ENCODE results near the gene LCNL1. TPM values are rescaled to one million over a fixed set of nuclear protein-coding genes. Genes with fewer than 3 reads are reported as not detected.

Gene LCNL1
- 1 to 10 TPM in 3 of 5 donors, under 1 TPM in 2; 0.29 to 2.2 (median 1.3) TPM for total RNA-seq
- total RNA-seq (2013): 0.76 TPM
- total RNA-seq: 0 to 0.78 (median 0.12) reads per million in 29 experiments

DNA sequence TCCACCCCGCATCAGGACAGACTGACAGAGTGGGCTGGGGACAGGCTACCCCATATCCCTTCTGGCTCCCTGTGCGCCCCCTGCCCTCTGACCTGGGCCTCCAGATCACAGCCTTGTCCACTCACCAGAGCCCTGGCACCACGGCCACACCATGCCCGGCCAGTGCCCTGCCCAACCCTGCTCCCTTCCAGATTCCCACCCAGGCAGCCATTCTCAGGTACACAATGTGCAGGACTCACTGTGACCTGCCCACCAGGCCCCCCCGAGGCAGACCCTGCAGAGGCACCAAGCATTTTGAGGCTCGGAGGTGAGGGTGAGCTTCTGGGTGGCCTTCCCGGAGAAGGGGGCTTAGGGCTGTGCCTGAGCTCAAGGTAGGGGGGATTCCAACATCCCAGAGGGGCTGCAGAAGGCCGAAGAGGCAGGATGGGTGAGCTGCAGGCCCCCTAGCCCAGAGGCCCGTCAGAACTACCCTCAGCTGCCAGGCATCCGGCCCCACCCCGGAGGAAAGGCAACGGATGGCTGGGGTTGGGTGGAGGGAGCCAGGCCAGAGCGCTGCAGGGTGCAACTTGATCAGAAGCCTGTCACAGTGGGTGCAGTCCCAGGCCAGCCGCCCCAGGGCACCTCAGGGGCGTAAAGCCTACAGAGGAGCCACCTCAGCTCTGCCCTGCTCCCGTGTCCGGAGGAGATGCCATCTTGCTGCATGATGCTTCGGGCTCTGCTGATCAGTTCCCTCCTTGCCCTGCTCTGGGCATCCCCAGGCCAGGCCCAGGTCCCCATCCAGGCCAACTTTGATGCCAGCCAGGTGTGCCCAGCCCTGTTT lies at the start of gene LCNL1:
TSS of gene LCNL1 (plus strand) at position 762 of the 820 bp plus-strand sequence. CDS start 594 bp downstream, outside the sequence.
- no peak for ATAC-seq (replicated peaks in 1 of 4)
- Histone ChIP-seq H3K36me3 (ENCODE audit: control insufficient read depth in 2 of 2, extremely low read depth in 1 of 2, insufficient read depth in 1 of 2, low read length in 1 of 2) (no peaks in the 10 kb centered on the region), H3K4me3 (ENCODE audit: control insufficient read depth in 1 of 2, extremely low read depth in 1 of 2, low read length in 1 of 2) (no peak within 1 kb of the TSS), H3K4me1 (ENCODE audit: control insufficient read depth in 1 of 2, extremely low read depth in 1 of 2, insufficient read depth in 2 of 2, low read length in 2 of 2) (peaks cover 0 to 37% of the 10 kb centered on the region in 2 experiments), H3K27me3 (replicated peaks in 1 of 2; ENCODE audit: control insufficient read depth in 2 of 2, extremely low read depth in 1 of 2, insufficient read depth in 2 of 2, low read length in 1 of 2) (peaks cover 0 to 52% of the 10 kb centered on the region in 2 experiments), H3K27ac (ENCODE audit: low read length) (no peak within 1 kb of the TSS), H3K9me3 (no peaks in the 10 kb centered on the region)
- H3K4me3 Mint-ChIP-seq: peak within 1 kb of the TSS in 1 of 3 donors; percentile 6
- H3K36me3 Mint-ChIP-seq: no peaks in the 10 kb centered on the region
- DNase-seq: no peak
- H3K4me1 Mint-ChIP-seq: peaks cover 0 to 8% (median 6%) of the 10 kb centered on the region in 3 donors
- peak within 1 kb of the TSS in 1 of 2 donors; percentile 2 for H3K27ac Mint-ChIP-seq
- peaks cover 11 to 24% of the 10 kb centered on the region in 2 donors for H3K27me3 Mint-ChIP-seq
- ChIA-PET CTCF (no interaction called here), POLR2A (no interaction called here)
- no peaks in the 10 kb centered on the region for H3K9me3 Mint-ChIP-seq
- WGBS (ENCODE audit: insufficient coverage): 86% methylated on average over 18 of the region's 18 CpGs

DNA sequence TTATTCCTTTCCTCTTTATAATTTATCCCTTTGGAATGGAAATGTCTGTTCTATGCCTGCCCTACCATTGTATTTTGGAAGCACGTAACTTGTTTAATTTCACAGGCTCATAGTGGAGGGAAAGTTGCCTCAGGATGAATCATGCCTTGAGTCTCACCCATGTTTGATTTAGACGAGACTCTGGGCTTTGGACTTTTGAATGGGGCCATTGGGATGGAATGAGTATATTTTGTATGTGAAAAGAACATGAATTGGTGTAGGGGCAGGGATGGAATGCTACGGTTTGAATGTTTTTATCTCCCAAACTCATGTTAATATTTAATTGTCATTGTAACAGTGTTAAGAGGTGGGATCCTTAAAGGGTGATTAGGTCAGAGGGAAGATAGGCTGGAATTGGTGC lies 48.5 kb upstream of the LCNL1 start:
- peaks cover 0 to 3% of the 10 kb centered on the region in 2 donors for H3K36me3 ChIP-seq (ENCODE audit: control insufficient read depth in 2 of 2, extremely low read depth in 1 of 2, insufficient read depth in 1 of 2, low read length in 1 of 2)
- Mint-ChIP-seq H3K4me1 (peaks cover 0 to 12% (median 7%) of the 10 kb centered on the region in 3 donors), H3K27ac (no peak overlapping the region), H3K36me3 (peaks cover 7% of the 10 kb centered on the region), H3K4me3 (no peak overlapping the region), H3K9me3 (no peaks in the 10 kb centered on the region), H3K27me3 (no peaks in the 10 kb centered on the region)
- no peaks in the 10 kb centered on the region for H3K9me3 ChIP-seq
- WGBS (ENCODE audit: insufficient coverage): 86% methylated on average over 1 of the region's 3 CpGs
- H3K4me1 ChIP-seq (ENCODE audit: control insufficient read depth in 1 of 2, extremely low read depth in 1 of 2, insufficient read depth in 2 of 2, low read length in 2 of 2): no peaks in the 10 kb centered on the region
- ChIA-PET POLR2A (no interaction called here), CTCF (no interaction called here)
- H3K27ac ChIP-seq (ENCODE audit: low read length): no peak overlapping the region
- no peak for ATAC-seq (replicated peaks in 1 of 4)
- DNase-seq: no peak
- H3K27me3 ChIP-seq (replicated peaks in 1 of 2; ENCODE audit: control insufficient read depth in 2 of 2, extremely low read depth in 1 of 2, insufficient read depth in 2 of 2, low read length in 1 of 2): no peaks in the 10 kb centered on the region
- no peak overlapping the region for H3K4me3 ChIP-seq (ENCODE audit: control insufficient read depth in 1 of 2, extremely low read depth in 1 of 2, low read length in 1 of 2)

DNA sequence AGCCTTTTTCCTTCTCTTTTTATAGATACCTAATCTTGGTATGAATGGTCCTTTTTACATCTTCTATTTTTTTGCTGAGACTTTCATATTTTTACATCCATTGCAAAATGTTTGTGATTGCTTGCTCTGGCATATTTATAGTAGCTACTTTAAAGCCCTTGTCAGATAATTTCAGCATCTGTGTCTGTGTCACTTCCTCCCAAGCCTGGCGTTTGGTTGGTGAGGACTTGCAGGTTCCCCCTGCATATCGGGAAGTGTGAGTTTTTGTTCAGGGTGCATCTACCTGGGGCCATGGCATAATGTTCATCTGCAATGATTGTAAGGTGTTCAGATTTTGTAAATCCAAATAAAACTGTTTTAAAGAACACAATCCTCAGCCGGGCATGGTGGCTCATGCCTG lies 47.1 kb upstream of the LCNL1 start:
- no peak overlapping the region for H3K27ac Mint-ChIP-seq
- ChIA-PET CTCF (no interaction called here), POLR2A (no interaction called here)
- no peak overlapping the region for H3K27ac ChIP-seq (ENCODE audit: low read length)
- no peaks in the 10 kb centered on the region for H3K4me1 ChIP-seq (ENCODE audit: control insufficient read depth in 1 of 2, extremely low read depth in 1 of 2, insufficient read depth in 2 of 2, low read length in 2 of 2)
- no peaks in the 10 kb centered on the region for H3K9me3 Mint-ChIP-seq
- H3K27me3 Mint-ChIP-seq: no peaks in the 10 kb centered on the region
- ATAC-seq (replicated peaks in 1 of 4) (no peak), DNase-seq (no peak)
- H3K4me3 Mint-ChIP-seq: no peak overlapping the region
- H3K4me1 Mint-ChIP-seq: peaks cover 0 to 12% (median 7%) of the 10 kb centered on the region in 3 donors
- H3K9me3 ChIP-seq: no peaks in the 10 kb centered on the region
- peaks cover 10 to 11% of the 10 kb centered on the region in 2 donors for H3K36me3 ChIP-seq (ENCODE audit: control insufficient read depth in 2 of 2, extremely low read depth in 1 of 2, insufficient read depth in 1 of 2, low read length in 1 of 2)
- WGBS (ENCODE audit: insufficient coverage): 100% methylated on average over 1 of the region's 3 CpGs
- H3K4me3 ChIP-seq (ENCODE audit: control insufficient read depth in 1 of 2, extremely low read depth in 1 of 2, low read length in 1 of 2): no peak overlapping the region
- H3K27me3 ChIP-seq (replicated peaks in 1 of 2; ENCODE audit: control insufficient read depth in 2 of 2, extremely low read depth in 1 of 2, insufficient read depth in 2 of 2, low read length in 1 of 2): no peaks in the 10 kb centered on the region
- peaks cover 14% of the 10 kb centered on the region for H3K36me3 Mint-ChIP-seq

DNA sequence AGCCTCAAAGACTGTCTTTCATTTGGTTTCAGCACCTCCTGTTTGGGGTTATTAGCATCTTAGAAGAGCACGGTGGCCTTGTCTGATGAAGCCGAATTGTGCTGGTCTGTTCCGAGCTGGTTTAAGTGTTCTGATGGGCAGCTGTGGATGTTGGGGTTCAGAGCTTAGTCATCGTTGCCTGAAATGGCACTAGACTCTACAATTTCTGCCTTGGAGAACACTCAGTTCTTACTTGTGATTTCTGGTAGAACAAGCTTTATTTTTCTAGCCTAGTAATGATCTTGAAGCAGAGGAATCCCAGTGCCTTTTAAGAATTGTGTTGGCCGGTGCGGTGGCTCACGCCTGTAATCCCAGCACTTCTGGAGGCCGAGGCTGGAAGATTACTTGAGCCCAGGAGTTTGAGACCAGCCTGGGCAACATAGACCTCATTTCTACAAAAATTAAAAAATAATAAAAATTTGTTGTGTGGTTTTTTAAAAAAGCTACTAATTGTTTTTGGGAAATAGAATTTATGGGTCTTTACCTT lies 46.1 kb upstream of the LCNL1 start:
- Mint-ChIP-seq H3K27me3 (no peaks in the 10 kb centered on the region), H3K27ac (no peak overlapping the region), H3K9me3 (no peaks in the 10 kb centered on the region), H3K36me3 (peaks cover 19% of the 10 kb centered on the region), H3K4me1 (peaks cover 0 to 12% (median 7%) of the 10 kb centered on the region in 3 donors), H3K4me3 (no peak overlapping the region)
- CTCF ChIA-PET: no interaction called here
- peaks cover 0 to 5% of the 10 kb centered on the region in 2 experiments for H3K4me1 ChIP-seq (ENCODE audit: control insufficient read depth in 1 of 2, extremely low read depth in 1 of 2, insufficient read depth in 2 of 2, low read length in 2 of 2)
- no peak for DNase-seq
- ATAC-seq (replicated peaks in 1 of 4): no peak
- no peak overlapping the region for H3K27ac ChIP-seq (ENCODE audit: low read length)
- H3K27me3 ChIP-seq (replicated peaks in 1 of 2; ENCODE audit: control insufficient read depth in 2 of 2, extremely low read depth in 1 of 2, insufficient read depth in 2 of 2, low read length in 1 of 2): no peaks in the 10 kb centered on the region
- H3K36me3 ChIP-seq (ENCODE audit: control insufficient read depth in 2 of 2, extremely low read depth in 1 of 2, insufficient read depth in 1 of 2, low read length in 1 of 2): peaks cover 20% of the 10 kb centered on the region in 2 donors
- H3K4me3 ChIP-seq (ENCODE audit: control insufficient read depth in 1 of 2, extremely low read depth in 1 of 2, low read length in 1 of 2): no peak overlapping the region
- WGBS (ENCODE audit: insufficient coverage): 71% methylated on average over 1 of the region's 8 CpGs
- no peaks in the 10 kb centered on the region for H3K9me3 ChIP-seq
- POLR2A ChIA-PET: no interaction called here

DNA sequence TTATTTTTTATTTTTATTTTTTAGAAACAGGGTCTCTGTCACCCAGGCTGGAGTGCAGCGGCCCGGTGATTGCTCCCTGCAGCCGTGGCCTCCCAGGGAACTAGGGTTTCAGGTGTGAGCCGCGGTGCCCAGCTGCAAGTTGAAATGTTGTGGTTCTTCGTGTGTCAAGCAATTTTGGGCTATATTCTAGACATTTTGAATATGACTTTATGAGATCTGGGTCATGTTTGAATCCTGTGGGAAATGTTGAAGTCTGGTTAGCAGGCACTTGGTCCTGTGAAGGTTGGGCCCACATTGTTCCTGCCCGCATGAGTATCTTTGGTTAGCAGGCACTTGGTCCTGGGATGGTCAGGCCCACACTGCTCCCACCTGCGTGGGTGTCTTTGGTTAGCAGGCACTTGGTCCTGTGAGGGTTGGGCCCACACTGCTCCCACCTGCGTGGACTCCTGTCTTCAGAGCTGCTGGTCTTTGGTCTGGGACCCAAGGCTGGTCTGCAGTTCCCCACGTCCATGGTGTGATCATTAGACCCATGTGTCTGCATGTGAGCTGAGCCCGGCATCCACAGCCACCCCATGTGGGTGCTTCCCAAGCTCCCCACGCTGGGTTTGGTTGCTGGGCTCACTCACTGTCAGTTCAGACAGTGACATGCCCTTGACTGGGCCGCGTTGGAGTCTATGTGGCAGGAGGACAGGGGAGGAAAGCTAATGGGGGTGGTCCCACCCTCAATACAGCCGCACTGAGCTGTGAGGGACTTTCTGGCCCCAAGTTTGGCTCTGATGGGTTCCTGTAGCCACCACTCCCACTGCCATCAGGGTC lies 45.4 kb upstream of the LCNL1 start:
- Histone ChIP-seq H3K27ac (ENCODE audit: low read length) (no peak overlapping the region), H3K27me3 (replicated peaks in 1 of 2; ENCODE audit: control insufficient read depth in 2 of 2, extremely low read depth in 1 of 2, insufficient read depth in 2 of 2, low read length in 1 of 2) (no peaks in the 10 kb centered on the region), H3K4me1 (ENCODE audit: control insufficient read depth in 1 of 2, extremely low read depth in 1 of 2, insufficient read depth in 2 of 2, low read length in 2 of 2) (peaks cover 0 to 7% of the 10 kb centered on the region in 2 experiments), H3K4me3 (ENCODE audit: control insufficient read depth in 1 of 2, extremely low read depth in 1 of 2, low read length in 1 of 2) (no peak overlapping the region), H3K9me3 (no peaks in the 10 kb centered on the region), H3K36me3 (ENCODE audit: control insufficient read depth in 2 of 2, extremely low read depth in 1 of 2, insufficient read depth in 1 of 2, low read length in 1 of 2) (peaks cover 25 to 27% of the 10 kb centered on the region in 2 donors)
- Mint-ChIP-seq H3K4me1 (peaks cover 0 to 11% (median 7%) of the 10 kb centered on the region in 3 donors), H3K27me3 (no peaks in the 10 kb centered on the region), H3K4me3 (no peak overlapping the region), H3K27ac (no peak overlapping the region), H3K9me3 (no peaks in the 10 kb centered on the region), H3K36me3 (peaks cover 23% of the 10 kb centered on the region)
- CTCF ChIA-PET: no interaction called here
- WGBS (ENCODE audit: insufficient coverage): 84% methylated on average over 11 of the region's 15 CpGs
- POLR2A ChIA-PET: interaction anchor here in 1 of 2 donors (0.6 kb wide), 1 partner anchor 174 kb away, joined by 8 read pairs; no protein-coding TSS in a partner anchor
- ATAC-seq (replicated peaks in 1 of 4) (no peak), DNase-seq (no peak)

DNA sequence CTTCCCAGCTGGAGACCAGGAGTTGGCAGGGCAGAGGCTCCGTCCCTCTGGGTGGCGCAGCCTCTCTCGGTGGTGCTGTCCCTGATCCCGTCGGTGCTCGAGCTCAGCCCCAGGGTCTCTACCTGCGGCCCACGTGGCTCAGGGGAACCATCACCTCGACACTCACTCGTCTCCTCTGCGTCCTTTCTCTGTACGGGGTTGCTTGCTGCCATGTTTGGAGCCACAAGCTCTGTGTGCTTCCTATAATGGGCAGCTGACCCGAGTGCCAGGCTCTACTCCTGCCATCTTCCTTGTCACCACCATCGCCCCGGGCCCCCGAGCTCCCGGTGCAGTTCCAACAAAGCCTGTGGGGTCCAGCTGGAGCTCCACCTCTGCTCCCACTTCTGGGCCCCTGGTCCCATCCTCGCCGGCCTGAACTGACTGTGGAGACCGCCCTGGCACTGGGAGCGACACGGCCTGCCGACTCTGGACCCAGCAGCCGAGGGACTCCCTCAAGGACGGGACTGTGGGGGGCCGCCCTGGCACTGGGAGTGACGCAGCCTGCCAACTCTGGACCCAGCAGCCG lies 43.3 kb upstream of the LCNL1 start:
- H3K4me3 Mint-ChIP-seq: no peak overlapping the region
- peak overlapping the region in 1 of 2 donors; percentile 39 for H3K27ac Mint-ChIP-seq
- H3K36me3 ChIP-seq (ENCODE audit: control insufficient read depth in 2 of 2, extremely low read depth in 1 of 2, insufficient read depth in 1 of 2, low read length in 1 of 2): peaks cover 25 to 33% of the 10 kb centered on the region in 2 donors
- 95% methylated on average over 28 of the region's 28 CpGs for whole genome bisulfite sequencing (ENCODE audit: insufficient coverage)
- no peaks in the 10 kb centered on the region for H3K9me3 Mint-ChIP-seq
- H3K4me1 Mint-ChIP-seq: peaks cover 0 to 17% (median 4%) of the 10 kb centered on the region in 3 donors
- no peaks in the 10 kb centered on the region for H3K27me3 Mint-ChIP-seq
- no peaks in the 10 kb centered on the region for H3K9me3 ChIP-seq
- ATAC-seq (replicated peaks in 1 of 4) (no peak), DNase-seq (no peak)
- ChIA-PET CTCF (interaction anchor here in 1 of 2 donors (0.6 kb wide), 1 partner anchor 873 kb away, joined by 6 read pairs; no protein-coding TSS in a partner anchor), POLR2A (no interaction called here)
- peaks cover 23% of the 10 kb centered on the region for H3K36me3 Mint-ChIP-seq
- H3K4me1 ChIP-seq (ENCODE audit: control insufficient read depth in 1 of 2, extremely low read depth in 1 of 2, insufficient read depth in 2 of 2, low read length in 2 of 2): peaks cover 2 to 22% of the 10 kb centered on the region in 2 experiments
- H3K27me3 ChIP-seq (replicated peaks in 1 of 2; ENCODE audit: control insufficient read depth in 2 of 2, extremely low read depth in 1 of 2, insufficient read depth in 2 of 2, low read length in 1 of 2): no peaks in the 10 kb centered on the region
- H3K4me3 ChIP-seq (ENCODE audit: control insufficient read depth in 1 of 2, extremely low read depth in 1 of 2, low read length in 1 of 2): no peak overlapping the region
- H3K27ac ChIP-seq (ENCODE audit: low read length): no peak overlapping the region

Measured in T-cell (primary cell).